Liver (tissue), 9 donors: ENCODE data around the gene MFSD1. TPM values are rescaled to one million over a fixed set of nuclear protein-coding genes. Genes with fewer than 3 reads are reported as not detected.

Experiments
- DNase-seq: peaks from one replicate; pipeline ENCODE4 v3.0.0-alpha.2; 2017; ENCODE audit warnings: low spot score
- H3K27ac ChIP-seq, 2 donors: one replicate each; pipeline ENCODE4 v1.7.0; 2013; ENCODE audit warnings: inconsistent platforms in 2 of 2, low read length in 2 of 2, control low read depth in 1 of 2, low read depth in 1 of 2, mild to moderate bottlenecking in 1 of 2
- H3K27me3 ChIP-seq, 4 donors: one replicate each; pipeline versions ENCODE4 v1.6.1 to v1.7.0; 2013; ENCODE audit warnings: low read length in 3 of 4, inconsistent platforms in 1 of 4, mild to moderate bottlenecking in 1 of 4, moderate library complexity in 1 of 4; ENCODE audit not compliant: control insufficient read depth in 4 of 4, insufficient read depth in 4 of 4
- H3K36me3 ChIP-seq, 4 donors: one replicate each; pipeline versions ENCODE4 v1.6.1 to v1.7.0; 2013; ENCODE audit warnings: low read length in 3 of 4, mild to moderate bottlenecking in 3 of 4, low read depth in 1 of 4, moderate library complexity in 1 of 4; ENCODE audit not compliant: control insufficient read depth in 4 of 4, insufficient read depth in 3 of 4
- H3K4me1 ChIP-seq, 4 donors: one replicate each; pipeline versions ENCODE4 v1.6.1 to v1.7.0; 2013; ENCODE audit warnings: low read length in 3 of 4, mild to moderate bottlenecking in 3 of 4, moderate library complexity in 1 of 4; ENCODE audit not compliant: control insufficient read depth in 4 of 4, insufficient read depth in 4 of 4
- H3K4me3 ChIP-seq, 3 donors: one replicate each; pipeline versions ENCODE4 v1.6.1 to v1.7.0; 2013; ENCODE audit warnings: low read length in 3 of 3, control low read depth in 1 of 3, low read depth in 1 of 3, mild to moderate bottlenecking in 1 of 3
- H3K9ac ChIP-seq, 2 donors: one replicate each; pipeline ENCODE4 v1.7.0; 2013; ENCODE audit warnings: low read length in 2 of 2, mild to moderate bottlenecking in 2 of 2, moderate library complexity in 2 of 2, control low read depth in 1 of 2, low read depth in 1 of 2
- H3K9me3 ChIP-seq, 4 donors: one replicate each; pipeline versions ENCODE4 v1.6.1 to v1.7.0; 2013; ENCODE audit warnings: low read length in 3 of 4; ENCODE audit not compliant: control insufficient read depth in 4 of 4
- ATF3 ChIP-seq: IDR thresholded peaks from 2 replicates; pipeline ENCODE4 v1.6.1; 2016; ENCODE audit warnings: antibody characterized with exemption
- EGR1 ChIP-seq, 2 donors: IDR thresholded peaks; 2 replicates each; pipeline ENCODE4 v1.6.1; 2016 to 2018; ENCODE audit warnings: antibody characterized with exemption in 2 of 2, low read depth in 2 of 2
- FOXA1 ChIP-seq: IDR thresholded peaks from 2 replicates; pipeline ENCODE4 v1.6.1; 2016; ENCODE audit warnings: antibody characterized with exemption
- FOXA2 ChIP-seq: IDR thresholded peaks from 2 replicates; pipeline ENCODE4 v1.6.1; 2016; ENCODE audit warnings: antibody characterized with exemption
- GABPA ChIP-seq, 2 donors: IDR thresholded peaks in 1 of 2; conservative IDR thresholded peaks in 1 of 2; 2 replicates each; pipeline ENCODE4 v1.6.1; 2016; ENCODE audit warnings: antibody characterized with exemption in 2 of 2, mild to moderate bottlenecking in 1 of 2, moderate library complexity in 1 of 2
- HNF4A ChIP-seq, 2 donors: conservative IDR thresholded peaks; 2 replicates each; pipeline ENCODE4 v1.6.1; 2016; ENCODE audit warnings: antibody characterized with exemption in 2 of 2, mild to moderate bottlenecking in 2 of 2
- HNF4G ChIP-seq: IDR thresholded peaks from 2 replicates; pipeline ENCODE4 v1.6.1; 2016; ENCODE audit warnings: antibody characterized with exemption
- JUND ChIP-seq, 2 donors: IDR thresholded peaks; 2 replicates each; pipeline ENCODE4 v1.6.1; 2016; ENCODE audit warnings: antibody characterized with exemption in 2 of 2
- NR2F2 ChIP-seq: IDR thresholded peaks from 2 replicates; pipeline ENCODE4 v1.6.1; 2016; ENCODE audit warnings: antibody characterized with exemption
- RAD21 ChIP-seq, 2 donors: IDR thresholded peaks; 2 replicates each; pipeline ENCODE4 v1.6.1; 2016; ENCODE audit warnings: antibody characterized with exemption in 2 of 2, mild to moderate bottlenecking in 2 of 2
- REST ChIP-seq: IDR thresholded peaks from 2 replicates; pipeline ENCODE4 v1.6.1; 2016; ENCODE audit warnings: antibody characterized with exemption, mild to moderate bottlenecking
- RXRA ChIP-seq, 2 donors: IDR thresholded peaks; 2 replicates each; pipeline ENCODE4 v1.6.1; 2017 to 2018; ENCODE audit warnings: antibody characterized with exemption in 2 of 2, mild to moderate bottlenecking in 1 of 2
- SP1 ChIP-seq: IDR thresholded peaks from 2 replicates; pipeline ENCODE4 v1.6.1; 2018; ENCODE audit warnings: antibody characterized with exemption, mild to moderate bottlenecking
- TAF1 ChIP-seq: conservative IDR thresholded peaks from 2 replicates; pipeline ENCODE4 v1.6.1; 2016; ENCODE audit warnings: antibody characterized with exemption, mild to moderate bottlenecking
- YY1 ChIP-seq: IDR thresholded peaks from 2 replicates; pipeline ENCODE4 v1.6.1; 2016; ENCODE audit warnings: antibody characterized with exemption, mild to moderate bottlenecking
- WGBS: extraction: QIAGEN DNeasy Blood & Tissue Kit; methylation state at CpG from one replicate; pipeline ENCODE4 v1.1.7; 2013; 5-methylcytosine and 5-hydroxymethylcytosine counted together
- polyA plus RNA-seq, 2 donors: library from polyadenylated mRNA; stranded (reverse) in 1 of 2; unstranded in 1 of 2; fragments of 200-250 nt in 1 of 2; fragments of >200 nt in 1 of 2; fragmentation: Nextera tagmentation in 1 of 2; extraction: Ambion mirVana in 1 of 2; gene quantifications; one replicate each; pipeline versions ENCODE4 v1.2.1 to v1.2.3, GENCODE V29; 2013 to 2015
- total RNA-seq, 2 donors: library from RNA; depleted of rRNA; stranded (reverse); fragments of >200 nt; gene quantifications; one replicate each; pipeline ENCODE4 v1.2.3, GENCODE V29; 2014
- TF ChIP-seq, protein P1 (sequence below): fragments of 150-350 bp; IDR thresholded peaks from 2 replicates; pipeline ENCODE4 v1.5.1; 2017; ENCODE audit warnings: improper control_type of control experiment, low read depth, low read length; ENCODE audit not compliant: missing input control
- TF ChIP-seq, protein P2 (sequence below): IDR thresholded peaks from 2 replicates; pipeline ENCODE4 v1.6.1; 2016; ENCODE audit warnings: antibody characterized with exemption
- TF ChIP-seq, protein P3 (sequence below): IDR thresholded peaks from 2 replicates; pipeline ENCODE4 v1.6.1; 2016; ENCODE audit warnings: antibody characterized with exemption
- donor health status: healthy.
- donor health status: healthy.
- donor health status: healthy.
- donor health status: healthy.
- donor health status: healthy.

MFSD1 gene
- total and polyA plus RNA-seq, 4 donors = 30.4 to 84.7 (median 60.3) TPM

- peaks cover 0 to 2% (median 0%) of the 10 kb centered on the region in 4 donors for H3K36me3 ChIP-seq
- H3K9ac ChIP-seq = no peak overlapping the region
- DNase-seq = no peak
- no peaks in the 10 kb centered on the region for H3K9me3 ChIP-seq
- TF ChIP-seq GABPA (IDR thresholded peaks at IDR 0.05 in 1 of 2, conservative IDR thresholded peaks at IDR 0.05 in 1 of 2) (no peak), FOXA2 (no peak), ATF3 (no peak), RXRA (IDR thresholded peaks at IDR 0.05) (no peak), RAD21 (IDR thresholded peaks at IDR 0.05) (no peak), NR2F2 (no peak), REST (no peak), EGR1 (IDR thresholded peaks at IDR 0.05; ENCODE audit: low read depth in 2 of 2) (no peak), FOXA1 (no peak), SP1 (no peak), HNF4G (no peak), HNF4A (conservative IDR thresholded peaks at IDR 0.05) (no peak), JUND (IDR thresholded peaks at IDR 0.05) (no peak), YY1 (no peak), TAF1 (no peak)
- TF ChIP-seq, protein P1, sequence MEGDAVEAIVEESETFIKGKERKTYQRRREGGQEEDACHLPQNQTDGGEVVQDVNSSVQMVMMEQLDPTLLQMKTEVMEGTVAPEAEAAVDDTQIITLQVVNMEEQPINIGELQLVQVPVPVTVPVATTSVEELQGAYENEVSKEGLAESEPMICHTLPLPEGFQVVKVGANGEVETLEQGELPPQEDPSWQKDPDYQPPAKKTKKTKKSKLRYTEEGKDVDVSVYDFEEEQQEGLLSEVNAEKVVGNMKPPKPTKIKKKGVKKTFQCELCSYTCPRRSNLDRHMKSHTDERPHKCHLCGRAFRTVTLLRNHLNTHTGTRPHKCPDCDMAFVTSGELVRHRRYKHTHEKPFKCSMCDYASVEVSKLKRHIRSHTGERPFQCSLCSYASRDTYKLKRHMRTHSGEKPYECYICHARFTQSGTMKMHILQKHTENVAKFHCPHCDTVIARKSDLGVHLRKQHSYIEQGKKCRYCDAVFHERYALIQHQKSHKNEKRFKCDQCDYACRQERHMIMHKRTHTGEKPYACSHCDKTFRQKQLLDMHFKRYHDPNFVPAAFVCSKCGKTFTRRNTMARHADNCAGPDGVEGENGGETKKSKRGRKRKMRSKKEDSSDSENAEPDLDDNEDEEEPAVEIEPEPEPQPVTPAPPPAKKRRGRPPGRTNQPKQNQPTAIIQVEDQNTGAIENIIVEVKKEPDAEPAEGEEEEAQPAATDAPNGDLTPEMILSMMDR = no peak
- TF ChIP-seq, protein P2, sequence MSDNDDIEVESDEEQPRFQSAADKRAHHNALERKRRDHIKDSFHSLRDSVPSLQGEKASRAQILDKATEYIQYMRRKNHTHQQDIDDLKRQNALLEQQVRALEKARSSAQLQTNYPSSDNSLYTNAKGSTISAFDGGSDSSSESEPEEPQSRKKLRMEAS = no peak
- TF ChIP-seq, protein P3, sequence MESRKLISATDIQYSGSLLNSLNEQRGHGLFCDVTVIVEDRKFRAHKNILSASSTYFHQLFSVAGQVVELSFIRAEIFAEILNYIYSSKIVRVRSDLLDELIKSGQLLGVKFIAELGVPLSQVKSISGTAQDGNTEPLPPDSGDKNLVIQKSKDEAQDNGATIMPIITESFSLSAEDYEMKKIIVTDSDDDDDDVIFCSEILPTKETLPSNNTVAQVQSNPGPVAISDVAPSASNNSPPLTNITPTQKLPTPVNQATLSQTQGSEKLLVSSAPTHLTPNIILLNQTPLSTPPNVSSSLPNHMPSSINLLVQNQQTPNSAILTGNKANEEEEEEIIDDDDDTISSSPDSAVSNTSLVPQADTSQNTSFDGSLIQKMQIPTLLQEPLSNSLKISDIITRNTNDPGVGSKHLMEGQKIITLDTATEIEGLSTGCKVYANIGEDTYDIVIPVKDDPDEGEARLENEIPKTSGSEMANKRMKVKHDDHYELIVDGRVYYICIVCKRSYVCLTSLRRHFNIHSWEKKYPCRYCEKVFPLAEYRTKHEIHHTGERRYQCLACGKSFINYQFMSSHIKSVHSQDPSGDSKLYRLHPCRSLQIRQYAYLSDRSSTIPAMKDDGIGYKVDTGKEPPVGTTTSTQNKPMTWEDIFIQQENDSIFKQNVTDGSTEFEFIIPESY = no peak
- H3K27me3 ChIP-seq = no peaks in the 10 kb centered on the region
- H3K4me3 ChIP-seq = no peak overlapping the region
- H3K4me1 ChIP-seq = no peaks in the 10 kb centered on the region
- H3K27ac ChIP-seq = no peak overlapping the region
- 87% methylated on average over 2 of the region's 2 CpGs for WGBS
These were observed 46.4 kb upstream of the MFSD1 start for GRCh38 chr3:158755421-158755820.
